CD4-positive, alpha-beta memory T cell (primary cell): ENCODE data around the gene RPEL1. TPM values are rescaled to one million over a fixed set of nuclear protein-coding genes. Genes with fewer than 3 reads are reported as not detected.
"Not testable (repeated sequence)": the region's sequence is repeated elsewhere in the genome, so short reads cannot be mapped to it uniquely, and the experiment has no call there.

Source experiments
- CTCF ChIA-PET: fragments of 350-600 bp; sonication (Branson Sonifier 250); formaldehyde crosslinking; loops from one replicate; lab custom pipeline; 2021; ENCODE audit warnings: inconsistent platforms; ENCODE audit not compliant: partially characterized antibody; lab: Charles Lee
- POLR2A ChIA-PET: fragments of 350-600 bp; sonication (Branson Sonifier 250); formaldehyde crosslinking; loops from one replicate; lab custom pipeline; 2021; ENCODE audit not compliant: partially characterized antibody; lab: Charles Lee
- DNase-seq, 5 donors: peaks; one replicate each; pipeline versions ENCODE4 v3.0.0 to v3.0.0-alpha.2; 2020 to 2022; ENCODE audit warnings: mixed read lengths in 1 of 5
- H3K27ac ChIP-seq: one replicate; pipeline ENCODE4 v1.7.0; 2013; ENCODE audit warnings: low read depth, low read length
- H3K27me3 ChIP-seq: 2 replicates; pipeline ENCODE4 v1.7.0; 2013; ENCODE audit warnings: mild to moderate bottlenecking, low read length, moderate library complexity; ENCODE audit not compliant: insufficient read depth
- H3K36me3 ChIP-seq: 2 replicates; pipeline ENCODE4 v1.7.0; 2013; ENCODE audit warnings: mild to moderate bottlenecking, low read length, moderate library complexity; ENCODE audit not compliant: insufficient read depth
- H3K4me1 ChIP-seq: 2 replicates; pipeline ENCODE4 v1.7.0; 2013; ENCODE audit warnings: mild to moderate bottlenecking, low read length, moderate library complexity; ENCODE audit not compliant: insufficient read depth
- H3K4me3 ChIP-seq, 2 donors: one replicate each; pipeline ENCODE4 v1.7.0; 2013; ENCODE audit warnings: low read length in 2 of 2, mild to moderate bottlenecking in 1 of 2
- H3K9me3 ChIP-seq, 2 donors: one replicate each; pipeline ENCODE4 v1.7.0; 2013; ENCODE audit warnings: low read length in 2 of 2, control low read depth in 1 of 2; ENCODE audit not compliant: control insufficient read depth in 1 of 2
- H3K27ac Mint-ChIP-seq, 7 donors: one replicate each; pipeline ENCODE4 v1.8.0; 2020 to 2021; ENCODE audit warnings: mixed read lengths in 7 of 7, mild to moderate bottlenecking in 6 of 7, inconsistent platforms in 3 of 7, moderate library complexity in 3 of 7
- H3K27me3 Mint-ChIP-seq, 2 donors: one replicate each; pipeline ENCODE4 v1.8.0; 2020 to 2021; ENCODE audit warnings: mixed read lengths in 2 of 2
- H3K36me3 Mint-ChIP-seq, 2 donors: one replicate each; pipeline ENCODE4 v1.8.0; 2020 to 2021; ENCODE audit warnings: mixed read lengths in 2 of 2, inconsistent platforms in 1 of 2, mild to moderate bottlenecking in 1 of 2
- H3K4me1 Mint-ChIP-seq, 4 donors: one replicate each; pipeline ENCODE4 v1.8.0; 2020 to 2021; ENCODE audit warnings: mixed read lengths in 4 of 4, mild to moderate bottlenecking in 1 of 4
- H3K4me3 Mint-ChIP-seq, 8 donors: one replicate each; pipeline ENCODE4 v1.8.0; 2020 to 2021; ENCODE audit warnings: mixed read lengths in 8 of 8, mild to moderate bottlenecking in 7 of 8, moderate library complexity in 6 of 8, inconsistent platforms in 3 of 8
- H3K9me3 Mint-ChIP-seq, 8 donors: one replicate each; pipeline ENCODE4 v1.8.0; 2020 to 2021; ENCODE audit warnings: mixed read lengths in 8 of 8, mild to moderate bottlenecking in 5 of 8, inconsistent platforms in 3 of 8, moderate library complexity in 1 of 8
- intact Hi-C: fragments of 100-400 bp; cut with micrococcal nuclease; formaldehyde crosslinking; loops from one replicate; pipeline ENCODE4 v1.15.1; 2023
- polyA plus RNA-seq, 2 donors: library from polyadenylated mRNA; unstranded; fragments of 300-500 nt; fragmentation: Illumina TruSeq; gene quantifications; one replicate each; pipeline ENCODE4 v1.2.3, GENCODE V29; 2021
- total RNA-seq, 2 experiments: library from RNA; stranded (reverse); gene quantifications; one replicate each; pipeline ENCODE4 v1.2.3, GENCODE V29; 2021

The RPEL1 gene
- not detected for total RNA-seq
- polyA plus RNA-seq, result not detected

- H3K27ac ChIP-seq, H3K9me3 ChIP-seq, H3K9me3 Mint-ChIP-seq, intact Hi-C loops, H3K27me3 Mint-ChIP-seq, DNase-seq, H3K4me3 ChIP-seq, H3K27me3 ChIP-seq, H3K4me1 ChIP-seq, H3K4me1 Mint-ChIP-seq, H3K36me3 Mint-ChIP-seq, H3K36me3 ChIP-seq, H3K4me3 Mint-ChIP-seq: not testable (repeated sequence)
- ChIA-PET CTCF (interaction anchor here (0.8 to 6.1 kb wide), 5 partner anchors 15 to 409 kb away, joined by 3 to 52 read pairs (median 8); partner anchors contain the start of genes CNNM2 and CYP17A1), POLR2A (interaction anchor here (1.9 kb wide), 1 partner anchor 328 kb away, joined by 7 read pairs; the partner anchor contains the start of gene CNNM2)
- H3K27ac Mint-ChIP-seq, result peak within 1 kb of the TSS in 1 of 7 donors; percentile 46
Observed at GRCh38 chr10:103245587-103245986, at the start of gene RPEL1. TSS of gene RPEL1 (plus strand) at chr10:103245887. CDS start at chr10:103245997, 110 bp downstream.

- no peaks in the 10 kb centered on the region for H3K27me3 ChIP-seq
- peaks cover 14% of the 10 kb centered on the region for H3K4me1 ChIP-seq
- Mint-ChIP-seq H3K4me1 (peaks cover 11 to 24% (median 17%) of the 10 kb centered on the region in 4 donors), H3K27me3 (peaks cover 0 to 1% of the 10 kb centered on the region in 2 donors), H3K36me3 (peaks cover 0 to 8% of the 10 kb centered on the region in 2 donors), H3K27ac (no peak overlapping the region), H3K9me3 (no peaks in the 10 kb centered on the region), H3K4me3 (no peak overlapping the region)
- H3K9me3 ChIP-seq, result no peaks in the 10 kb centered on the region
- no peaks in the 10 kb centered on the region for H3K36me3 ChIP-seq
- ChIA-PET POLR2A (no interaction called here), CTCF (interaction anchor here (0.5 kb wide), 1 partner anchor 94 kb away, joined by 3 read pairs; no protein-coding TSS in a partner anchor)
- intact Hi-C loops, result no loop called here
- no peak overlapping the region for H3K27ac ChIP-seq
- DNase-seq, result no peak
- no peak overlapping the region for H3K4me3 ChIP-seq
Observed at GRCh38 chr10:103196516-103196915, 49.2 kb upstream of the RPEL1 start.

GRCh38 chr10:103197174-103197573 lies 48.5 kb upstream of the RPEL1 start:
- no peaks in the 10 kb centered on the region for H3K36me3 ChIP-seq
- no peak for DNase-seq
- no peaks in the 10 kb centered on the region for H3K9me3 Mint-ChIP-seq
- no peak overlapping the region for H3K4me3 Mint-ChIP-seq
- no peak overlapping the region for H3K27ac ChIP-seq
- peaks cover 0 to 8% of the 10 kb centered on the region in 2 donors for H3K36me3 Mint-ChIP-seq
- no peaks in the 10 kb centered on the region for H3K9me3 ChIP-seq
- no peak overlapping the region for H3K27ac Mint-ChIP-seq
- no peaks in the 10 kb centered on the region for H3K27me3 ChIP-seq
- no peak overlapping the region for H3K4me3 ChIP-seq
- peaks cover 4 to 17% (median 10%) of the 10 kb centered on the region in 4 donors for H3K4me1 Mint-ChIP-seq
- intact Hi-C loops, result no loop called here
- CTCF ChIA-PET, result interaction anchor here (0.8 kb wide), 1 partner anchor 42 kb away, joined by 3 read pairs; no protein-coding TSS in a partner anchor
- POLR2A ChIA-PET, result no interaction called here
- H3K4me1 ChIP-seq, result peaks cover 7% of the 10 kb centered on the region
- H3K27me3 Mint-ChIP-seq, result peaks cover 0 to 1% of the 10 kb centered on the region in 2 donors

DNA sequence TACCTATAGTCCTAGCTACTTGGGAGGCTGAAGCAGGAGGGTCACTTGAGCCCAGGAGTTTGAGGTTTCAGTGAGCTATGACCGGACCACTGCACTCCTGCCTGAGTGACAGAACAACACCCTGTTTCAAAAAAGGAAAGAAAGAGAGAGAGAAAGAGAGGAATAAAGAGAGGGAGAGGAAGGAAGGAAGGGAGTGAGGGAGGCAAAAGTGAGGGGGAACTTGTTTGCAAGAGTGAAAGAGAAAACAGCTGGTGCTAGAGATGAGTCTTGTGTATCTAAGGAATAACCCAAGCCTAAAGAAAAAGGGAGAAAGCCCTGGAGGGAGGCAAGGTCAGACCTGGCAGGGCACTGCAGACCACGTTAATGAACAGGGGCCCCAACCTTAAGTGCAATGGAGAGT lies 47.8 kb upstream of the RPEL1 start:
- intact Hi-C loops, result no loop called here
- CTCF ChIA-PET, result no interaction called here

DNA sequence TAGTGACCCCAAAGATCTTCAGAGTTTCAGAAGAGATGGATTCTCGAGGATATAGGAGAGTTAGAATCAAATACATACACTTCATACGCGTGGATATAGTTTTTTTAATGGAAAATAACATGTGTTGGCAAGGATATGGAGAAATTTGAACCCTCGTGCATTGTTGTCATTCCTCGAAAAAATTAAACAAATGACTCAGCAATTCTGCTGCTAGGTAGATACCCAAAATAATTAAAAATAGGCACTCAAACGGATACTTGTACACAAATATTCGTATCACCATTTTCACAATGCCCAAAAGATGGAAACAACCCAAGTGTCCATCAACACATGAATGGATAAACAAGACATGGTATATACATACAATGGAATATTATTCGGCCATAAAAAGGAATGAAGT lies 47.0 kb upstream of the RPEL1 start:
- Histone ChIP-seq H3K36me3 (no peaks in the 10 kb centered on the region), H3K4me3 (no peak overlapping the region), H3K9me3 (no peaks in the 10 kb centered on the region), H3K4me1 (peaks cover 1% of the 10 kb centered on the region), H3K27me3 (no peaks in the 10 kb centered on the region), H3K27ac (no peak overlapping the region)
- Mint-ChIP-seq H3K36me3 (peaks cover 0 to under 1% of the 10 kb centered on the region in 2 donors), H3K27ac (no peak overlapping the region), H3K27me3 (peaks cover 0 to 1% of the 10 kb centered on the region in 2 donors), H3K4me1 (peaks cover 0 to 7% (median 5%) of the 10 kb centered on the region in 4 donors), H3K4me3 (no peak overlapping the region), H3K9me3 (no peaks in the 10 kb centered on the region)
- no peak for DNase-seq
- ChIA-PET POLR2A (no interaction called here), CTCF (no interaction called here)
- intact Hi-C loops, result no loop called here

More for the DNA sequence above, 47.8 kb upstream of the RPEL1 start:
- Mint-ChIP-seq H3K27me3 (peaks cover 0 to 1% of the 10 kb centered on the region in 2 donors), H3K27ac (no peak overlapping the region), H3K4me3 (no peak overlapping the region), H3K36me3 (peaks cover 0 to 4% of the 10 kb centered on the region in 2 donors), H3K4me1 (peaks cover 3 to 12% (median 9%) of the 10 kb centered on the region in 4 donors), H3K9me3 (no peaks in the 10 kb centered on the region)
- no peaks in the 10 kb centered on the region for H3K36me3 ChIP-seq
- no peak for DNase-seq
- H3K9me3 ChIP-seq, result no peaks in the 10 kb centered on the region
- POLR2A ChIA-PET, result no interaction called here
- peaks cover 6% of the 10 kb centered on the region for H3K4me1 ChIP-seq
- H3K4me3 ChIP-seq, result no peak overlapping the region
- H3K27ac ChIP-seq, result no peak overlapping the region
- H3K27me3 ChIP-seq, result no peaks in the 10 kb centered on the region

- Histone ChIP-seq H3K4me1 (no peaks in the 10 kb centered on the region), H3K27me3 (no peaks in the 10 kb centered on the region), H3K4me3 (no peak overlapping the region), H3K9me3 (no peaks in the 10 kb centered on the region), H3K36me3 (no peaks in the 10 kb centered on the region), H3K27ac (no peak overlapping the region)
- H3K4me3 Mint-ChIP-seq, result no peak overlapping the region
- peaks cover 0 to 1% (median 0%) of the 10 kb centered on the region in 4 donors for H3K4me1 Mint-ChIP-seq
- POLR2A ChIA-PET, result no interaction called here
- DNase-seq, result no peak
- peak overlapping the region in 1 of 7 donors; percentile 51 for H3K27ac Mint-ChIP-seq
- H3K27me3 Mint-ChIP-seq, result peaks cover 0 to 1% of the 10 kb centered on the region in 2 donors
- intact Hi-C loops, result no loop called here
- CTCF ChIA-PET, result no interaction called here
- no peaks in the 10 kb centered on the region for H3K36me3 Mint-ChIP-seq
- no peaks in the 10 kb centered on the region for H3K9me3 Mint-ChIP-seq
Observed at GRCh38 chr10:103199488-103199887, 46.2 kb upstream of the RPEL1 start.

GRCh38 chr10:103202319-103202718 lies 43.4 kb upstream of the RPEL1 start:
- Histone ChIP-seq H3K27ac (no peak overlapping the region), H3K9me3 (no peaks in the 10 kb centered on the region), H3K4me1 (no peaks in the 10 kb centered on the region), H3K36me3 (no peaks in the 10 kb centered on the region), H3K27me3 (no peaks in the 10 kb centered on the region), H3K4me3 (no peak overlapping the region)
- no peak for DNase-seq
- ChIA-PET CTCF (interaction anchor here (0.7 kb wide), 1 partner anchor 1969 kb away, joined by 3 read pairs; no protein-coding TSS in a partner anchor), POLR2A (no interaction called here)
- peaks cover 0 to 1% (median 0%) of the 10 kb centered on the region in 4 donors for H3K4me1 Mint-ChIP-seq
- no peak overlapping the region for H3K4me3 Mint-ChIP-seq
- peaks cover 0 to 3% (median 0%) of the 10 kb centered on the region in 8 donors for H3K9me3 Mint-ChIP-seq
- H3K27me3 Mint-ChIP-seq, result peaks cover 0 to 1% of the 10 kb centered on the region in 2 donors
- no peak overlapping the region for H3K27ac Mint-ChIP-seq
- intact Hi-C loops, result no loop called here
- H3K36me3 Mint-ChIP-seq, result no peaks in the 10 kb centered on the region
